Measurements from ENCODE around the gene ACOX3.

GRCh38 chr4:8385611-8386010, 54.9 kb downstream of the ACOX3 start:
- TF ChIP-seq CTCF (conservative IDR thresholded peaks at IDR 0.05; ENCODE audit: low read length) (no peak), EZH2phosphoT487 (IDR thresholded peaks at IDR 0.05; ENCODE audit: borderline replicate concordance, low read depth, low read length) (no peak)

All from OCI-LY7 (cell line).